WTC11 (cell line): ENCODE results near the gene FLYWCH2. TPM values are rescaled to one million over a fixed set of nuclear protein-coding genes. Genes with fewer than 3 reads are reported as not detected.

Experiments
- ATAC-seq: fragments of 200-7000 bp; cut with Tn5 transposase; 2 replicates; pipeline ENCODE4 v1.10.0; 2021; ENCODE audit warnings: mild to moderate bottlenecking, moderate library complexity
- CTCF ChIA-PET: fragments of 300-600 bp; sonication (Branson Sonifier 250); formaldehyde crosslinking; loops from one replicate; lab custom pipeline; 2021; ENCODE audit warnings: antibody characterized with exemption; lab: Charles Lee
- POLR2A ChIA-PET: fragments of 350-600 bp; sonication (Branson Sonifier 250); formaldehyde crosslinking; loops from one replicate; lab custom pipeline; 2021; ENCODE audit warnings: antibody characterized with exemption; lab: Charles Lee
- DNase-seq: peaks from one replicate; pipeline ENCODE4 v3.0.0; 2021; ENCODE audit warnings: low spot score
- H3K27ac Mint-ChIP-seq: 2 replicates; pipeline ENCODE4 v1.8.0; 2021; ENCODE audit warnings: mixed read lengths
- H3K27me3 Mint-ChIP-seq: 2 replicates; pipeline ENCODE4 v1.8.0; 2021; ENCODE audit warnings: low read depth, mild to moderate bottlenecking, moderate library complexity, mixed read lengths
- H3K36me3 Mint-ChIP-seq: 2 replicates; pipeline ENCODE4 v1.8.0; 2021; ENCODE audit warnings: mixed read lengths
- H3K4me1 Mint-ChIP-seq: 2 replicates; pipeline ENCODE4 v1.8.0; 2022; ENCODE audit warnings: mixed read lengths
- H3K4me3 Mint-ChIP-seq: 2 replicates; pipeline ENCODE4 v1.8.0; 2021; ENCODE audit warnings: mild to moderate bottlenecking, moderate library complexity, mixed read lengths
- H3K9me3 Mint-ChIP-seq: 2 replicates; pipeline ENCODE4 v1.8.0; 2021; ENCODE audit warnings: mixed read lengths
- AFF4 ChIP-seq: sonication (generic); formaldehyde crosslinking; IDR thresholded peaks from 2 replicates; pipeline ENCODE4 v1.8.1; 2023; ENCODE audit warnings: mild to moderate bottlenecking, missing genetic modification reagents, borderline replicate concordance
- ARID4B ChIP-seq: sonication (generic); formaldehyde crosslinking; IDR thresholded peaks from 2 replicates; pipeline ENCODE4 v1.8.0; 2023; ENCODE audit warnings: missing genetic modification reagents, mild to moderate bottlenecking, borderline replicate concordance
- CREB1 ChIP-seq: sonication (generic); formaldehyde crosslinking; IDR thresholded peaks from 2 replicates; pipeline ENCODE4 v1.8.0; 2023; ENCODE audit warnings: mild to moderate bottlenecking, missing genetic modification reagents
- E2F1 ChIP-seq: sonication (generic); formaldehyde crosslinking; IDR thresholded peaks from 2 replicates; pipeline ENCODE4 v1.8.0; 2022; ENCODE audit warnings: mild to moderate bottlenecking, missing genetic modification reagents
- ELF4 ChIP-seq: sonication (generic); formaldehyde crosslinking; IDR thresholded peaks from 2 replicates; pipeline ENCODE4 v1.8.1; 2022; ENCODE audit warnings: low read depth, mild to moderate bottlenecking, moderate library complexity, missing genetic modification reagents
- IRF1 ChIP-seq: sonication (generic); formaldehyde crosslinking; IDR thresholded peaks from 2 replicates; pipeline ENCODE4 v1.8.0; 2023; ENCODE audit warnings: missing genetic modification reagents
- IRF2 ChIP-seq: sonication (generic); formaldehyde crosslinking; IDR thresholded peaks from 2 replicates; pipeline ENCODE4 v1.8.0; 2022; ENCODE audit warnings: low read depth, missing genetic modification reagents, borderline replicate concordance
- MAX ChIP-seq: sonication (generic); formaldehyde crosslinking; IDR thresholded peaks from 2 replicates; pipeline ENCODE4 v1.8.0; 2022; ENCODE audit warnings: mild to moderate bottlenecking, missing genetic modification reagents
- NFATC4 ChIP-seq: fragments of 250-450 bp; sonication (Bioruptor Pico); IDR thresholded peaks from 2 replicates; pipeline ENCODE4 v1.9.0; 2021; ENCODE audit warnings: mild to moderate bottlenecking
- NFE2L1 ChIP-seq: sonication (generic); formaldehyde crosslinking; IDR thresholded peaks from 2 replicates; pipeline ENCODE4 v1.8.1; 2023; ENCODE audit warnings: missing genetic modification reagents
- TCF7 ChIP-seq: sonication (generic); formaldehyde crosslinking; IDR thresholded peaks from 2 replicates; pipeline ENCODE4 v1.8.0; 2022; ENCODE audit warnings: mild to moderate bottlenecking, low read depth, missing genetic modification reagents, moderate library complexity
- TP53 ChIP-seq: sonication (generic); formaldehyde crosslinking; IDR thresholded peaks from 2 replicates; pipeline ENCODE4 v1.8.1; 2023; ENCODE audit warnings: mild to moderate bottlenecking, missing genetic modification reagents
- ZBTB21 ChIP-seq: sonication (generic); formaldehyde crosslinking; IDR thresholded peaks from 2 replicates; pipeline ENCODE4 v1.8.1; 2023; ENCODE audit warnings: mild to moderate bottlenecking, missing genetic modification reagents, borderline replicate concordance
- ZNF263 ChIP-seq: sonication (generic); formaldehyde crosslinking; IDR thresholded peaks from 2 replicates; pipeline ENCODE4 v1.8.1; 2022; ENCODE audit warnings: low read depth, mild to moderate bottlenecking, moderate library complexity, missing genetic modification reagents
- ZNF396 ChIP-seq: fragments of 250-450 bp; sonication (Bioruptor Pico); IDR thresholded peaks from 2 replicates; pipeline ENCODE4 v1.8.0; 2021; ENCODE audit warnings: mild to moderate bottlenecking, moderate library complexity, borderline replicate concordance
- ZNF425 ChIP-seq: fragments of 250-450 bp; sonication (Bioruptor Pico); conservative IDR thresholded peaks from 2 replicates; pipeline ENCODE4 v1.9.0; 2021; ENCODE audit warnings: mild to moderate bottlenecking
- total RNA-seq: library from RNA; stranded (reverse); gene quantifications from 3 replicates; pipeline ENCODE4 v1.2.3, GENCODE V29; 2021

FLYWCH2 gene
- total RNA-seq, 1 experiment from 2014 or later, result 20.7 TPM

- no peak for TF ChIP-seq ARID4B
Observed at GRCh38 chr16:2846511-2847310, 36.3 kb upstream of the FLYWCH2 start (continued).

GRCh38 chr16:2848933-2849725 is 33.9 kb upstream of the FLYWCH2 start:
- H3K27ac Mint-ChIP-seq, result no peak overlapping the region
- peaks cover 6% of the 10 kb centered on the region for H3K4me1 Mint-ChIP-seq
- DNase-seq (no peak), ATAC-seq (no peak)
- CTCF ChIA-PET, result interaction anchor here (0.6 to 3.0 kb wide), 4 partner anchors 10 to 112 kb away, joined by 3 to 15 read pairs (median 4); no protein-coding TSS in a partner anchor
- TF ChIP-seq ZBTB21 (CRISPR knock-in tag), result no peak
- no peak for TF ChIP-seq ELF4
- no peak for TF ChIP-seq ZNF263 (CRISPR knock-in tag)
- TF ChIP-seq CREB1, result no peak
- TF ChIP-seq NFATC4 (CRISPR knock-in tag), result no peak
- H3K36me3 Mint-ChIP-seq, result peaks cover 2% of the 10 kb centered on the region; the same call in 1 of the 2 replicates
- H3K9me3 Mint-ChIP-seq, result peaks cover 26% of the 10 kb centered on the region
- H3K27me3 Mint-ChIP-seq, result peaks cover 35% of the 10 kb centered on the region
- POLR2A ChIA-PET, result no interaction called here
- H3K4me3 Mint-ChIP-seq, result no peak overlapping the region

GRCh38 chr16:2852003-2852730 is 30.8 kb upstream of the FLYWCH2 start:
- POLR2A ChIA-PET, result no interaction called here
- no peak overlapping the region for H3K4me3 Mint-ChIP-seq
- peaks cover 8% of the 10 kb centered on the region for H3K36me3 Mint-ChIP-seq
- TF ChIP-seq ELF4 (no peak), TCF7 (no peak), E2F1 (CRISPR knock-in tag) (no peak), MAX (CRISPR knock-in tag) (no peak), NFE2L1 (no peak), ZNF425 (no peak), ZNF396 (CRISPR knock-in tag) (no peak), AFF4 (CRISPR knock-in tag) (no peak), TP53 (CRISPR knock-in tag) (no peak), IRF1 (no peak), ZNF263 (CRISPR knock-in tag) (no peak), IRF2 (CRISPR knock-in tag) (no peak)

More at GRCh38 chr16:2852003-2852730, 30.8 kb upstream of the FLYWCH2 start:
- CTCF ChIA-PET, result interaction anchor here (2.3 to 3.8 kb wide), 2 partner anchors 13 to 16 kb away, joined by 4 to 27 read pairs; no protein-coding TSS in a partner anchor
- Mint-ChIP-seq H3K4me1 (no peaks in the 10 kb centered on the region), H3K9me3 (peaks cover 11% of the 10 kb centered on the region), H3K27ac (no peak overlapping the region), H3K27me3 (peaks cover 25% of the 10 kb centered on the region)
- ATAC-seq (no peak), DNase-seq (no peak)
